Kidney (tissue), 14 donors: Measurements from ENCODE around the gene ADAM10. TPM values are rescaled to one million over a fixed set of nuclear protein-coding genes. Genes with fewer than 3 reads are reported as not detected.

Source experiments
- DNase-seq, 5 donors: peaks; one replicate each; pipeline ENCODE4 v3.0.0-alpha.2; 2013 to 2020
- FAIRE-seq: peaks from 2 replicates; lab custom pipeline; 2012; peaks lifted over from hg19 to GRCh38; lab: Jason Lieb, UNC
- H3K27ac ChIP-seq, 2 donors: one replicate each; pipeline ENCODE4 v1.7.0; 2013; ENCODE audit warnings: low read depth in 2 of 2, low read length in 2 of 2, inconsistent platforms in 1 of 2
- H3K27me3 ChIP-seq: one replicate; pipeline ENCODE4 v1.7.1; 2013; ENCODE audit warnings: low read length, inconsistent platforms; ENCODE audit not compliant: control insufficient read depth, insufficient read depth
- H3K36me3 ChIP-seq, 3 donors: one replicate each; pipeline versions ENCODE4 v1.7.0 to v1.7.1; 2013; ENCODE audit warnings: low read length in 3 of 3, control low read depth in 1 of 3, inconsistent platforms in 1 of 3; ENCODE audit not compliant: insufficient read depth in 3 of 3, control insufficient read depth in 2 of 3
- H3K4me1 ChIP-seq, 3 donors: one replicate each; pipeline versions ENCODE4 v1.7.0 to v1.7.1; 2013; ENCODE audit warnings: low read length in 3 of 3, inconsistent platforms in 1 of 3, low read depth in 1 of 3; ENCODE audit not compliant: control insufficient read depth in 2 of 3, insufficient read depth in 2 of 3
- H3K4me3 ChIP-seq, 3 donors: one replicate each; pipeline versions ENCODE4 v1.7.0 to v1.8.1; 2013; ENCODE audit warnings: low read length in 3 of 3, control low read depth in 1 of 3, inconsistent platforms in 1 of 3
- H3K9ac ChIP-seq, 3 donors: one replicate each; pipeline versions ENCODE4 v1.7.0 to v1.7.1; 2013; ENCODE audit warnings: low read length in 3 of 3, control low read depth in 1 of 3, inconsistent platforms in 1 of 3
- H3K9me3 ChIP-seq, 3 donors: one replicate each; pipeline versions ENCODE4 v1.7.0 to v1.7.1; 2013; ENCODE audit warnings: low read length in 3 of 3, control low read depth in 1 of 3, inconsistent platforms in 1 of 3; ENCODE audit not compliant: control insufficient read depth in 2 of 3, insufficient read depth in 1 of 3
- intact Hi-C: fragments of 100-400 bp; cut with DNase I; formaldehyde crosslinking; loops from one replicate; pipeline ENCODE4 v1.11.1; 2022
- polyA plus RNA-seq: library from polyadenylated mRNA; stranded (reverse); fragments of 350-450 nt; fragmentation: Illumina TruSeq; extraction: RNeasy Lipid Tissue Mini Kit (QIAGEN cat#74804); gene quantifications from one replicate; pipeline ENCODE4 v1.2.3, GENCODE V29; 2014; ENCODE audit warnings: low read depth, low replicate concordance; ENCODE audit not compliant: insufficient read depth
- total RNA-seq: library from RNA; stranded (reverse); fragmentation: NEBNext Ultra II Directional; extraction: Animal tissue kit (Norgen Biotek cat#: 25700); gene quantifications from one replicate; pipeline ENCODE4 v1.2.1, GENCODE V29; 2021
- TF ChIP-seq, protein P1 (sequence below): IDR thresholded peaks from 3 replicates; pipeline ENCODE4 v1.5.1; 2012; ENCODE audit warnings: mild to moderate bottlenecking, moderate library complexity, borderline replicate concordance; ENCODE audit not compliant: insufficient read depth; ENCODE audit errors: extremely low read depth
- donor health status: control.
- donor health status: control.
- donor health status: control.
- donor health status: control.
- donor health status: control.
- donor health status: DM: yes; HTN: yes; CAD: no.
- donor health status: Normal renal cell carcinoma (clear cell type).

ADAM10 gene
- total and polyA plus RNA-seq, 2 donors from 2014 or later = 19.5 to 235 TPM

DNA sequence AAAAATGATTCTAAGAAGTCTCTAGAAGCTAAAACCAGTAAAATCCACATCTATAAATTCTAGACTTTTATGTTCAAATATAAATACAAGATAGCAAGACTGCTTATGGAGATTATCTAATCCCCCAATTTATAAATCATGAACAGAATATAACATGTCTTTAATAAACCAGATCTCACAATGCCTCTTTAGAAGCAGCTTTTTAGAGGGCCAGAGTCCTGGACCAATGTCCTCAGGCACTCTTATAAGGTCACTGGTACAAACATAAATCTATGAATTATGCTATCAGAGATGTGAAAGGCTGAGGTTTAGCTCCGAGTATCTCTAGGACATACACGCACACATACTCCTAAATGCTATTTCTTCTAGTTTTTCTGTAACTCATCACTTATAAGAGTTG lies 78.3 kb downstream of the ADAM10 start:
- Histone ChIP-seq H3K36me3 (peaks cover 0 to 2% (median 0%) of the 10 kb centered on the region in 3 donors), H3K27ac (no peak overlapping the region), H3K9ac (no peak overlapping the region), H3K4me3 (no peak overlapping the region), H3K4me1 (peaks cover 0 to 2% (median 0%) of the 10 kb centered on the region in 3 donors), H3K27me3 (no peaks in the 10 kb centered on the region), H3K9me3 (no peaks in the 10 kb centered on the region)
- intact Hi-C loops = no loop called here
- DNase-seq = no peak
- no peak for FAIRE-seq
- TF ChIP-seq, protein P1, sequence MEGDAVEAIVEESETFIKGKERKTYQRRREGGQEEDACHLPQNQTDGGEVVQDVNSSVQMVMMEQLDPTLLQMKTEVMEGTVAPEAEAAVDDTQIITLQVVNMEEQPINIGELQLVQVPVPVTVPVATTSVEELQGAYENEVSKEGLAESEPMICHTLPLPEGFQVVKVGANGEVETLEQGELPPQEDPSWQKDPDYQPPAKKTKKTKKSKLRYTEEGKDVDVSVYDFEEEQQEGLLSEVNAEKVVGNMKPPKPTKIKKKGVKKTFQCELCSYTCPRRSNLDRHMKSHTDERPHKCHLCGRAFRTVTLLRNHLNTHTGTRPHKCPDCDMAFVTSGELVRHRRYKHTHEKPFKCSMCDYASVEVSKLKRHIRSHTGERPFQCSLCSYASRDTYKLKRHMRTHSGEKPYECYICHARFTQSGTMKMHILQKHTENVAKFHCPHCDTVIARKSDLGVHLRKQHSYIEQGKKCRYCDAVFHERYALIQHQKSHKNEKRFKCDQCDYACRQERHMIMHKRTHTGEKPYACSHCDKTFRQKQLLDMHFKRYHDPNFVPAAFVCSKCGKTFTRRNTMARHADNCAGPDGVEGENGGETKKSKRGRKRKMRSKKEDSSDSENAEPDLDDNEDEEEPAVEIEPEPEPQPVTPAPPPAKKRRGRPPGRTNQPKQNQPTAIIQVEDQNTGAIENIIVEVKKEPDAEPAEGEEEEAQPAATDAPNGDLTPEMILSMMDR = no peak

DNA sequence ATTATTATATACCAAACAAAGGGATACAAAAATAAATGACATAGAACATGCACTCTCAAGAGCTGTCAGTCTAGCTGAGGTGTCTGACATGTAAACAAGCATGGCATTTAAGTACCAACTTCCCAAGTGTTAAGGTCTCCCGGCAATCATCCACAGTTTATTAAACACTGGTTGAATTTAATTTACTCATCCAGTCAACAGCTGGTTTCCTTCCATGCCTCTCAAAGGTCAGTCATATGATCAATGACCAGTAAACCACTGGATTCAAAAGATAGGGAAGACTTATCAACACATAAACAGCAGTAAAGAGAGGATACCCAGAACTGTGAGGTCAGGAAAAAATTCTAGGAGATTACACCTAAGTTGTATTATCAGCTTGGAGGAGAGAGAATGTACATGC lies 80.4 kb downstream of the ADAM10 start:
- DNase-seq = peak in 1 of 5 donors; percentile 15
- Histone ChIP-seq H3K36me3 (no peaks in the 10 kb centered on the region), H3K9ac (no peak overlapping the region), H3K4me1 (peaks cover 0 to 2% (median 0%) of the 10 kb centered on the region in 3 donors), H3K4me3 (no peak overlapping the region), H3K27me3 (no peaks in the 10 kb centered on the region), H3K27ac (no peak overlapping the region), H3K9me3 (no peaks in the 10 kb centered on the region)
- TF ChIP-seq, protein P1 = no peak
- no peak for FAIRE-seq
- intact Hi-C loops = no loop called here

DNA sequence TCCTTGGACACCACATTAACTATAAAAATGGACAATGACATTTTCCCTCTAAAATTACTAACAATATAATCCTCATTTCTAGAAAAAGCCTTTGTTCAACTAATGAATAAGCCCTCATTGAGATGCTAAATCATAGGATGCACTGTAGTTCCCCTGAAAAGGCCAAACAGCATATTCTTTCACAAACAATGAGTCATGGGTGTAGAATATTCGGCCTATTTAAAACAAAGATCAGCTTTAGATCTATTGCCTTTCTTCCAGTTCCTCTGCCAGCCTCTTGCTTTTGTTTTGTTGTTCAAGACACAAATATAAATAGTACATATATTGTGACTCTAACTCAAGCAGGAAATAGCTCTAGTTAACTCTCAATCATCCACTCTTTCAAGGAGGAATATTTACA lies 82.5 kb downstream of the ADAM10 start:
- H3K27me3 ChIP-seq = no peaks in the 10 kb centered on the region
- no peak overlapping the region for H3K27ac ChIP-seq
- intact Hi-C loops = no loop called here
- FAIRE-seq (no peak), DNase-seq (peak in 1 of 5 donors; percentile 32)
- no peak overlapping the region for H3K9ac ChIP-seq
- TF ChIP-seq, protein P1 = no peak
- H3K4me3 ChIP-seq = no peak overlapping the region
- H3K4me1 ChIP-seq = peaks cover 0 to 2% (median 0%) of the 10 kb centered on the region in 3 donors
- H3K36me3 ChIP-seq = peaks cover 0 to 2% (median 0%) of the 10 kb centered on the region in 3 donors
- H3K9me3 ChIP-seq = no peaks in the 10 kb centered on the region

DNA sequence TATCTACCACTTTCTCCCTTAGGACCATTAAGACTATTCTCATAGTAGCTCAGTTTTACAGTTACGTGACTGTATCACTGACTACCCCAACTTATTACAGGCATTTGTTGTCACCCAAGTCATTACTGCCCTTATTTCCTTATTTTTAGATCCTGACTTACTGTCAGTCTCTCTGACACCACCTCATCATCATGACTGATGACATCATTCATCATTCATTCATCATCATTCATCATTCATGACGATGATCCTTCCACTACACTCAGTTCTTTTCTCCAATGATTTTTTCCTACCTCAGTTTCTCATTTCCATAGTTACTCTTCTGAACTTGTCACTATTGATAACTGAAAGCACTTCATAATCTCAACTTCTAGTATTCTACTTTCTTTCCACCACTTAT lies 83.8 kb downstream of the ADAM10 start:
- TF ChIP-seq, protein P1 = no peak
- intact Hi-C loops = no loop called here
- no peak overlapping the region for H3K27ac ChIP-seq

More for the DNA sequence above, 83.8 kb downstream of the ADAM10 start:
- no peak overlapping the region for H3K4me3 ChIP-seq
- H3K36me3 ChIP-seq = peaks cover 0 to 2% (median 0%) of the 10 kb centered on the region in 3 donors
- H3K27me3 ChIP-seq = no peaks in the 10 kb centered on the region
- no peaks in the 10 kb centered on the region for H3K9me3 ChIP-seq
- DNase-seq (no peak), FAIRE-seq (no peak)
- H3K4me1 ChIP-seq = peaks cover 0 to 2% (median 0%) of the 10 kb centered on the region in 3 donors
- H3K9ac ChIP-seq = no peak overlapping the region
